ENCODE measurements around the gene NEB.
A peak's percentile ranks its signal among the peaks of the same experiment; 100 is the strongest.

NEB gene

DNA sequence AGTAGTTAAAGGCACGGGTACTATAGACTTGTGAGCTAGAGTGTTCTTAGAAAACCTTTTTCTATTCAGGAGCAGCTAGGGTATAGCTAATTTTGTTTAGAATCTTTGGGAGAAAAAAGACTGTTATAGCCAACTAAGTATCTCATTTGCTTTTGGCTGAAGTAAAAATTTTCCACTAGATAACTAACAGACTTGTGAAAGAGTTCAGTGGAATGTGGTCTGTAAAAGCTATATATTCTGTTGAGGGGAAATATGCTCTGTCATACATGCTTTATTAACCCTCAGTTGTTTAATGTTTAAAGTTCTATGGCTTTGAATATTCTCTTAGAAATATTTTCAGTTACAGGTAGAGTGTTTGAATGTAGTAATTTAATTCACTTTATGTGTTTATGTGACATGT is 274.9 kb downstream of the NEB start:
- DNase-seq, result no peak
- in situ Hi-C loops (cut with MboI; ENCODE audit: low pct_unique_long_range_greater_than_20kb, low sequenced_read_pairs), result no loop called here

DNA sequence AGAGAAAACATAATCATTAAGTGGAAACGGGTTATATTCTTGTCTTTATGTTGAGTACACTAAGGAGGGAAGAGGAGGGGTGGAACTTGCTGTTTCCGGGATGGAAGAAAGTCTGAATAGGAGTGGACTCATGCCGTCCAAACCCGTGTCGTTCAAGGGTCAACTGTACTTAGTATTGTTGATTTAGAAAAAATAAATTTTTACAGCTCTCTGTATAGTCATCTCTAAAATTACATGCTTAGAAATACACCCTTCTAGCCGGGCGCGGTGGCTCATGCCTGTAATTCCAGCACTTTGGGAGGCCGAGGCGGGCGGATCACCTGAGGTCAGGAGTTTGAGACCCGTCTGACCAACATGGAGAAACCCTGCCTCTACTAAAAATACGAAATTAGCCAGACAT is 295.1 kb downstream of the NEB start:
- in situ Hi-C loops (cut with MboI; ENCODE audit: low pct_unique_long_range_greater_than_20kb, low sequenced_read_pairs), result no loop called here
- no peak for DNase-seq

DNA sequence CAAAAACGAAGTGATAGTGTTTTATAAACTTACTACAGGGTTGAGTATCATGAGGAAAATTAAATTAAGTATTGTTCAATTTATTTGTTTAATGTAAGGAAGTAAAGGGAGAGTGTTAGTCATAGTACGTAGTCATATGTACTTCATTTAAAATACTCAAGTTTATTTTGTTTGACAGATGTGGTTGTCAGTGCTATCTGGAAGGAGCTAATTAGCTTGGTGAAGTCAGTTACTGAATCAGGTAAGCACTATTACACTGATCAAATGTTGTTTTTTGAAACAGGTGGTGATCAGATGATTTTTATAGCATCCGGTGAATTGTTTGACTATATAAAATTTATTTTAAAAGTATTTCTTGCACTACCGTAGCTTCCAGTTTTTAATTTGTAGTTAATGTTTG is 295.8 kb downstream of the NEB start:
- in situ Hi-C loops (cut with MboI; ENCODE audit: low pct_unique_long_range_greater_than_20kb, low sequenced_read_pairs), result no loop called here
- DNase-seq, result no peak

DNA sequence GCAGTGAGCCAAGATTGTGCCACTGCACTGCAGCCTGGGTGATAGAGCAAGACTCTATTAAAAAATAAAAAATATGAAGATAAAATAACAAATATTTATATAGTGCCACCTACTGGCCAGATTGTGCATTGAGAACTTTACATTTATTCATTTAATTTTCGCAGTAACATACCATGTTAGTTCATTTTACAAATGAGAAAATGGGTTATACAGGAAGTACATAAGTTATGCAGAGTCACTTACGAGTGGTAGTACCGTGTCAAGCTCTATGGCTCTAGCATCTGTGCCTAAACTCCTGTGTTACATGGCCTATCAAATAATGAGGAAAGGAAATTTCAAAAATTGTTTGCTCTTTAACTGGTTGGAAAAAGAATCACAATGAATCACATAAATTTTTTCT is 296.6 kb downstream of the NEB start:
- DNase-seq, result peak; percentile 42
- in situ Hi-C loops (cut with MboI; ENCODE audit: low pct_unique_long_range_greater_than_20kb, low sequenced_read_pairs), result no loop called here

Measured in KBM-7 (cell line).